Stimulated activated naive CD8-positive, alpha-beta T cell treated with anti-CD3 and anti-CD28 coated beads, Interleukin-15, Interleukin-2, amounts not matched to agents 100 ng/mL and 50 ng/mL, for 24 hours (primary cell): ENCODE results near the gene FCN3.
"Not testable (repeated sequence)": the region's sequence is repeated elsewhere in the genome, so short reads cannot be mapped to it uniquely, and the experiment has no call there.

Experiments used
- H3K27ac Mint-ChIP-seq: one replicate; pipeline ENCODE4 v1.8.0; 2021; ENCODE audit warnings: mild to moderate bottlenecking, mixed read lengths
- H3K27me3 Mint-ChIP-seq: one replicate; pipeline ENCODE4 v1.8.0; 2021; ENCODE audit warnings: mixed read lengths
- H3K36me3 Mint-ChIP-seq: one replicate; pipeline ENCODE4 v1.8.0; 2021; ENCODE audit warnings: low read depth, mixed read lengths
- H3K4me1 Mint-ChIP-seq: one replicate; pipeline ENCODE4 v1.8.0; 2021; ENCODE audit warnings: low read depth, mixed read lengths
- H3K4me3 Mint-ChIP-seq: one replicate; pipeline ENCODE4 v1.8.0; 2021; ENCODE audit warnings: mild to moderate bottlenecking, mixed read lengths
- H3K9me3 Mint-ChIP-seq: one replicate; pipeline ENCODE4 v1.8.0; 2021; ENCODE audit warnings: mixed read lengths

FCN3 gene

GRCh38 chr1:27374362-27375086 is at the start of gene FCN3:
Gene FCN3 (minus strand): TSS chr1:27374824. CDS start chr1:27374818, 6 bp downstream.
- H3K36me3 Mint-ChIP-seq = no peaks in the 10 kb centered on the region
- no peak within 1 kb of the TSS for H3K4me3 Mint-ChIP-seq
- no peaks in the 10 kb centered on the region for H3K9me3 Mint-ChIP-seq
- no peaks in the 10 kb centered on the region for H3K27me3 Mint-ChIP-seq
- no peak within 1 kb of the TSS for H3K27ac Mint-ChIP-seq
- peaks cover 4% of the 10 kb centered on the region for H3K4me1 Mint-ChIP-seq

- peaks cover 35% of the 10 kb centered on the region for H3K36me3 Mint-ChIP-seq
- no peaks in the 10 kb centered on the region for H3K9me3 Mint-ChIP-seq
- H3K27ac Mint-ChIP-seq = peak overlapping the region; percentile 0
- no peaks in the 10 kb centered on the region for H3K27me3 Mint-ChIP-seq
- no peak overlapping the region for H3K4me3 Mint-ChIP-seq
- peaks cover 74% of the 10 kb centered on the region for H3K4me1 Mint-ChIP-seq
Observed at GRCh38 chr1:27423709-27424108, 49.1 kb upstream of the FCN3 start.

GRCh38 chr1:27418326-27419185 is 43.9 kb upstream of the FCN3 start:
- Mint-ChIP-seq H3K4me1 (peaks cover 62% of the 10 kb centered on the region), H3K4me3 (peak overlapping the region; percentile 37), H3K36me3 (peaks cover 60% of the 10 kb centered on the region), H3K9me3 (no peaks in the 10 kb centered on the region), H3K27ac (peak overlapping the region; percentile 84), H3K27me3 (no peaks in the 10 kb centered on the region)

- H3K4me3 Mint-ChIP-seq = no peak overlapping the region
- peak overlapping the region; percentile 84 for H3K27ac Mint-ChIP-seq
- peaks cover 68% of the 10 kb centered on the region for H3K36me3 Mint-ChIP-seq
- H3K4me1 Mint-ChIP-seq = peaks cover 57% of the 10 kb centered on the region
- H3K9me3 Mint-ChIP-seq = no peaks in the 10 kb centered on the region
- H3K27me3 Mint-ChIP-seq = no peaks in the 10 kb centered on the region
Observed at GRCh38 chr1:27417713-27418112, 43.1 kb upstream of the FCN3 start.

- Mint-ChIP-seq H3K36me3 (peaks cover 68% of the 10 kb centered on the region), H3K27ac (peak overlapping the region; percentile 34), H3K4me1 (peaks cover 47% of the 10 kb centered on the region), H3K4me3 (no peak overlapping the region), H3K27me3 (no peaks in the 10 kb centered on the region), H3K9me3 (no peaks in the 10 kb centered on the region)
Observed at GRCh38 chr1:27416387-27417111, 41.9 kb upstream of the FCN3 start.

GRCh38 chr1:27414091-27414490 is 39.5 kb upstream of the FCN3 start:
- Mint-ChIP-seq H3K9me3 (no peaks in the 10 kb centered on the region), H3K27me3 (no peaks in the 10 kb centered on the region), H3K4me3 (no peak overlapping the region), H3K27ac (no peak overlapping the region), H3K36me3 (peaks cover 80% of the 10 kb centered on the region), H3K4me1 (peaks cover 33% of the 10 kb centered on the region)

GRCh38 chr1:27413004-27413403 is 38.4 kb upstream of the FCN3 start:
- Mint-ChIP-seq H3K36me3 (peaks cover 69% of the 10 kb centered on the region), H3K27me3 (no peaks in the 10 kb centered on the region), H3K27ac (no peak overlapping the region), H3K9me3 (no peaks in the 10 kb centered on the region), H3K4me1 (peaks cover 22% of the 10 kb centered on the region), H3K4me3 (no peak overlapping the region)

GRCh38 chr1:27412502-27412901 is 37.9 kb upstream of the FCN3 start:
- no peak overlapping the region for H3K4me3 Mint-ChIP-seq
- no peaks in the 10 kb centered on the region for H3K27me3 Mint-ChIP-seq
- H3K4me1 Mint-ChIP-seq = peaks cover 17% of the 10 kb centered on the region
- H3K27ac Mint-ChIP-seq = no peak overlapping the region
- peaks cover 66% of the 10 kb centered on the region for H3K36me3 Mint-ChIP-seq
- no peaks in the 10 kb centered on the region for H3K9me3 Mint-ChIP-seq

- H3K36me3 Mint-ChIP-seq = peaks cover 52% of the 10 kb centered on the region
- peak overlapping the region; percentile 33 for H3K27ac Mint-ChIP-seq
- H3K27me3 Mint-ChIP-seq = no peaks in the 10 kb centered on the region
- no peaks in the 10 kb centered on the region for H3K4me1 Mint-ChIP-seq
- H3K9me3 Mint-ChIP-seq = no peaks in the 10 kb centered on the region
- H3K4me3 Mint-ChIP-seq = no peak overlapping the region
Observed at GRCh38 chr1:27410709-27411108, 36.1 kb upstream of the FCN3 start.

- Mint-ChIP-seq H3K27ac (no peak overlapping the region), H3K27me3 (no peaks in the 10 kb centered on the region), H3K4me3 (no peak overlapping the region), H3K9me3 (no peaks in the 10 kb centered on the region), H3K36me3 (peaks cover 41% of the 10 kb centered on the region), H3K4me1 (no peaks in the 10 kb centered on the region)
Observed at GRCh38 chr1:27409669-27410068, 35.0 kb upstream of the FCN3 start.

GRCh38 chr1:27408151-27408550 is 33.5 kb upstream of the FCN3 start:
- Mint-ChIP-seq H3K27ac (no peak overlapping the region), H3K9me3 (no peaks in the 10 kb centered on the region), H3K36me3 (peaks cover 26% of the 10 kb centered on the region), H3K4me3 (no peak overlapping the region), H3K27me3 (no peaks in the 10 kb centered on the region), H3K4me1 (peaks cover 15% of the 10 kb centered on the region)

GRCh38 chr1:27406791-27407190 is 32.2 kb upstream of the FCN3 start:
- H3K4me3 Mint-ChIP-seq, H3K9me3 Mint-ChIP-seq, H3K27ac Mint-ChIP-seq, H3K27me3 Mint-ChIP-seq: not testable (repeated sequence)
- Mint-ChIP-seq H3K36me3 (peaks cover 15% of the 10 kb centered on the region), H3K4me1 (peaks cover 28% of the 10 kb centered on the region)

- H3K36me3 Mint-ChIP-seq = peaks cover 14% of the 10 kb centered on the region
- no peak overlapping the region for H3K4me3 Mint-ChIP-seq
- peaks cover 32% of the 10 kb centered on the region for H3K4me1 Mint-ChIP-seq
- H3K27me3 Mint-ChIP-seq = no peaks in the 10 kb centered on the region
- H3K9me3 Mint-ChIP-seq = no peaks in the 10 kb centered on the region
- H3K27ac Mint-ChIP-seq = peak overlapping the region; percentile 67
Observed at GRCh38 chr1:27406362-27406680, 31.7 kb upstream of the FCN3 start.

- H3K9me3 Mint-ChIP-seq, H3K36me3 Mint-ChIP-seq, H3K4me3 Mint-ChIP-seq, H3K27me3 Mint-ChIP-seq: not testable (repeated sequence)
- Mint-ChIP-seq H3K4me1 (peaks cover 32% of the 10 kb centered on the region), H3K27ac (peak overlapping the region; percentile 67)
Observed at GRCh38 chr1:27405598-27406361, 31.2 kb upstream of the FCN3 start.
